HG03095 (cell line): ENCODE results near the gene MAD1L1.
A peak's percentile ranks its signal among the peaks of the same experiment; 100 is the strongest.

Source experiments
- ATAC-seq: cut with Tn5 transposase; IDR thresholded peaks from one replicate; pipeline ENCODE4 v1.9.1; 2021; ENCODE audit warnings: moderate library complexity; ENCODE audit not compliant: unreplicated experiment

Gene MAD1L1

DNA sequence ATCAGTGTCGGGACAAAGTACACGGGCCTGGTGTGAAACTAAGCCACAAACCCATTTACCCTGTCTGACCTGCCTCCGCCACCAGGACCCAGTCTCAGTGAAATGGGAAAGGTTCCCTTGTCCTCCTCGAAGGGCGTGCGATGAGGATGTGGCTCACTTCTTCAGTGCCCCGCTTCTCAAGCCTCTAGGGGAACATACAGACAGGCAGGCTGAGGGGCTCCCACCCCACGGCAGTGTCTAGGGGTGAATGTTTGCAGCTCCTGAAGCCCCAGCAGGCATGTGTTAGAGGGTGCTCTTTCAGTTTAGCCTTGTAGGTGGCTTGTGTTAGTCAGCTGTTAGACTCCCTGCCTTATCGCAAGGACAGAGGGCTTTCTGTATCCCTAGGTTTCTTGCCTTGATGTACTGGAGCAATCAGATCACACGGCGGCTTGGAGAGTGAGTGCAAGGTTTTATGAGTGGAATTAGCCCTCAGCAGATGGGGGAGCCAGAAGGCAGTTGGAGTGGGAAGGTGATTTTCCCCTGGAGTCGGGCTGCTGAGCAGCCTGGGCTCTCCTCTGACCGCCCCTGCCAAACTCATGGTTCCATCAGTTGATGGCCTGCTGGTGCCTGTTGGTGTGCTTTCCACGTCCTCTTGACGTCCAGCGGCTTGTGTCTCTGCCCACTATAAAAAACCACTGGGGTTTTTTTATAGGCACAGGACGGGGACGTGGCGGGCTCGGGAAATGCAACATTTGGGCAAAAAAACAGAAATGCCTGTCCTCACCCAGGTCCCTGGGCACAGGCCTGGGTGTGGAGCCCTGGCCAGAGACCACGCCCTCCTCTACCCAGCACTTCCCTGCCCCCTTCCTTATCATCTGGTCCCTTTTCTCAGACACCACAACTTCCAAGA, 10.0 kb upstream of the MAD1L1 start:
- no peak for ATAC-seq

DNA sequence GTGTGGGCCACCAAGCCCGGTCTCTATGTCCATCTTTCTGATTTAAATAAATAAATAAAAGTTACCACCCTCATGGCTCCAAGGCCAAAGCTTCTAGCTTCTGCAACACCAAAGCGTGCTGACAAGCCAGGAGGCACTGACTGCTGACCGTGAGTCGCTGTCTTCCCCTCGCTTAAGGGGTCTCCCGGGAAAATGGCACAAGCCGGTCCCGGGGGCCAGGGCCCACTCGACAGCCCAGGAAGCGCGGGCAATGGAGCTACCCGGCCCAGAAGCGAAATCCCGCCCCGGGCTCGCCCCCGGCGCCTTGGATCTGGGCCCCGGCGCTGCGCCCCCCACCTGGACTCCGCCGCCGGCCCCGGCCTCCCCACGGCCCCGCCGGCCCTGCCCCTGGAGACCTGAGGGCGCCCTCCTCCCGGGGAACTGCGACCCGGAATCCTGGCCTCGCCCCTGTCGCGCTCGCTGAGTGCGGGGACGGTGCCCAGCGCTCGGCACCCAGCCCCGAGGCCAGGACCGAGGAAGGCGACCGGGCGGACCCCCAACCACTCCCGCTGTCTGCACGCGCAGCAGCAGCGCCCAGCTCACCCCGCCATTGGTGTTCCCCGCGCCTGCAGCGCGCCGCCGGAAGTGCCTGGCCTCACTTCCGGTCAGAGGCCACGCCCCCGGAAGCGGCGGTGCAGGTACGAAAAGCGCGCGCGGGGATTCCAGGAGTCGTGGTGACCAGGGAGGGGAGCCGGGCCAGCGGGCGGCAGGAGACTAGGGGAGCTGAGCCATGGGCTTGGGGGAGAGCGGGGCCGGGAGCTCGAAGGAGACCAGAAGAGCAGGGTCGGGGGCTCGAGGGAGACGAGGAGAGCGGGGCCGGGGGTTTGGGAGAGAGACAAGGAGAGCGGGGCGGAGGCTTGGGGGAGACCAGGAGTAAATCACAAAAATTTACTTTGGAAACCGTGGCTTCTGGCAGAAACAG, 9.1 kb upstream of the MAD1L1 start, which contains the start of the genes MRM2 and NUDT1:
Gene MRM2 (minus strand): TSS at position 626 of the 961 bp plus-strand sequence. CDS start 36 bp downstream, at position 590.
Gene NUDT1 (plus strand): TSS at position 647 of the 961 bp plus-strand sequence. CDS start 2,349 bp downstream, outside the sequence.
- peak; percentile 53 for ATAC-seq

DNA sequence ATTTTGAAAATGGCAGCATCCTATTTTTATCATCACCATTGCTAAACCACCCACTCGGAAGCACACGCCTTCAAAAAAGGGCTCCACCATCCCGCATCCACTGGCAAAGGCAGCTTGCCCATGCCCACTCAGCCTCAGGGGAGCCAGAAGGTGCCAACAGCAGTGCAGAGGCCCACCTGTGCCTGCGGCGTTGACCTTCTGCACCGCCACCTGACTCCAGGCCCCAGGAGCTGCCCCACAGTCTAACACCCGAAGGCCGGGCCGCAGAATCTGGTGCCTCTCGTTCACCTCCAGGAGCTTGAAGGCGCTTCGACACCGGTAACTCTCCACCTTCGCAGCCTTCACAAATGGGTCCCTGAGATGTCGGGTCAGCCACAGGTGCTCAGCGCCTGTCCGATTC, 6.5 kb upstream of the MAD1L1 start:
- ATAC-seq = no peak

DNA sequence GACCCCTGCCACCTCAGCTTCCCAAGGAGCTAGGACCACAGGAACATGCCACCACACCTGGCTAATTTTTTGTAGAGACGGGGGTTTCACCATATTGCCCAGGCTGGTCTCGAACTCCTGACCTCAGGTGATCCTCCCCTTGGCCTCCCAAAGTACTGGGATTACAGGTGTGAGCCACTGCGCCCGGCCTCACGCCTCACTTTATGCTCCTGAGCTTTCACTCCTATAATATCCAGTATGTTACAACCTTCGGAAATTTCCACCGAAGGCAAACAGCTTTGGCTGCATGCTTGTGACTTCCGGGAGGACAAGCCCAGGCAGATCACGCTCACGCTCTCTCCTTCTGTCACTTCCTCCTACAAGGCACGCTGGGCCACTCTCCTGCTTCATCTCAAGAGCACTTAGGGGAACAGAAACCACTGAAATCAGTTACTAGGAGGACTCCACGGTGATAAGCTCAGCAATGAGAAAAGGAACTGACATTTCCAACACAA, 4.4 kb upstream of the MAD1L1 start:
- peak; percentile 61 for ATAC-seq

DNA sequence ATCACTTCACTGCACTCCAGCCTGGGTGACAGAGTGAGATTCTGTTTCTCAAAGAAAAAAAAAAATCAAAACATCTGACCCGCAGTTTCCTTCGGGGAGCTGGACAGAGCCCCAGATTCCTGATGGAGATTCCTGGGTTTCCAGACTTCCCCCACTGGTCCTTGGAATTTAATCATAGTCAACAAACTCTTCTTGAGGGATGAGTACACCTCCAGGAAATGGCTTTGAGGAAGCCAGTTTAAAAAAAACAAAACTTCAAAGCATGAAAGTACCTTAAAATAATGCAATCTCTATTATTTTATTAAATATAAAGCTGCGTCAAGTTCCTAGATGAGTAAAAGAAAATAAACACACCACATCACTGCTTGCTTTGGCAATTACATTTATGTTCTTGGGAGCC, 1.2 kb upstream of the MAD1L1 start:
- ATAC-seq = no peak

DNA sequence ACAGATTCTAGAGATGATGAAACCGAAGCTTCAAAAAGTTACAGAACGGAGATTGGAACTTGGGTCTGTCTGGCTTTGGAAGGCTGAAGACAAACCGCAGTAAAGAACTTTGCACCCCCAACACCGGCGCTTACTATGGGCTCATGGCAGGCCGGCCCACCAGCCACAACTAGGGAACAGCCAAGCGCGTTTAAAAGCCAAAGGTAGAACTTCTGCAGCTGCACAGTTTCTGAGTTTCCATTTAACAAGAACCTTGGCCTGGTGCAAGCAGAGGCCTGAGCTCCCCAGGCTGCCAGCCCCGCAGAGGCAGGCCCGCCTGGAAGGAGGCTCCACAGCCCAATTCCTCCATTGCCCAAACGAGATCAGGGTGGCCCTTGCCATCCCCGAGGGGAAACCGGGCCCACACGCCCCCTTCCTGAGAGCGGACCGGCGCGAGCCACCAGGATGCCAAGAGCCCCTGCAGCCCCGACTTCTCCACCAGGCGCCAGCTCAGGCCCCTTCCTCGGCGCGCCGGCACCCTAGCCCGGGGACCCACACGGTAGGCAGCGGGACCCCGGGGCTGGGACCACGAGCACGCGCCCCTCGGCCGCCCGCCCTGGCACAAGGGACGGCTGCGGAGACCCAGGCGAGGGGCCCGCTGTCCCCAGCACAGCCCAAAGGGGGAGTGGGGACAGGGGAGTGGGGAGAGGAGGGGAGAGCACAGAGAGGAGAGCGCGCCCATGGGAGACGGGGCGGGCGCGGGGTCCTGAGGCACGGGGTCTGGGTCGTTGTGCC, 566 bp downstream of the MAD1L1 start:
- ATAC-seq = peak; percentile 25

DNA sequence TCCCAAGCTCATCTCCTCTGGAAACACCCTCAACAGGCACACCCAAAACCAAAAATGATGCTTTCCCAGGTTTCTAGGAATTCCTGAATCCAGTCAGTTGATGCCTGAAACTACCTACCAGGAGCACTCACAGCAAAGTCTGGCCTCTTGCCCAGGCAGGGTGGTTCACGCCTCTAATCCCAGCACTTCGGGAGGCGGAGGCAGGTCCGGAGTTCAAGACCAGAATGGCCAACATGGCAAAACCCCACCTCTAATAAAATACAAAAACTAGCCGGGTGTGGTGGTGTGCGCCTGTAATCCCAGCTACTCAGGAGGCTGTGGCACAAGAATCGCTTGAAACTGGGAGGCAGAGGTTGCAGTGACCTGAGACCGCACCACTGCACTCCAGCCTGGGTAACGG, 1.9 kb downstream of the MAD1L1 start:
- ATAC-seq = no peak

DNA sequence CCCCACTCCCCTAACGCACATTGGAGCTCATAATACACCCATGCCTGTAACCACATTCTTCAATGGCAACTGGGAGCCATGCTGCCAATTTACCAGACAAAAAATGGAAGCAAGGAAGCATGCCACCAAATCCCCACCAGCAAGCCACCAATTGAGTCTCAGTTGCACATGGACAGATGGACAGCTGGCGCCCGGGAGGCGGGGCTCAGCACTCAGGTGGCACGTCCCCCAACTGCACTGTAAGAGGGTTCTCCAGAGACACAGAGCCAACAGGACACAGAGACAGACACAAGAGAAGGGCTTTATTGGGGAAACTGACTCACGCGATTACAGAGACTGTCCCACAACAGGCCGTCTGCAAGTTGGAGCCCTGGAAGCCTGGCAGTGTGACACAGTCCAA, 2.5 kb downstream of the MAD1L1 start:
- ATAC-seq = no peak

DNA sequence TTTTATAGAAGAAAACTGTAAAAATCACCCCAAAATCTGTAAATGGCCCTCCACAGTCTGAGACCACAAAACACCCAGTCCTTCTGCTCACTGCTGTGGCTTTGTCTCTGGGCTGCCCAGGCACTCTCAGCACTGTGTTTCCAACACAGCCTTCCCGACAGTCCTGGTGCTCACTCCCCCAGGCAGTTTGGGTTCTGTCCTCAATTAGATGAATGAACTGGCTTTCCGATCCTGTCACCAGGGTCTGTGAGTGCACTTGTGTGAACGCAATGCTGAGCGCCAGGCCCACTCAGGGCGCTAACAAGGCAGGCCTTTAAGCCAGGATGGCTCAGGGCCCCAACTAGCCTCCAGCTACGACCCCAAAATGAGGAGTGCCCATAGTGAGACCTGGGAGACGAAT, 3.3 kb downstream of the MAD1L1 start:
- no peak for ATAC-seq

DNA sequence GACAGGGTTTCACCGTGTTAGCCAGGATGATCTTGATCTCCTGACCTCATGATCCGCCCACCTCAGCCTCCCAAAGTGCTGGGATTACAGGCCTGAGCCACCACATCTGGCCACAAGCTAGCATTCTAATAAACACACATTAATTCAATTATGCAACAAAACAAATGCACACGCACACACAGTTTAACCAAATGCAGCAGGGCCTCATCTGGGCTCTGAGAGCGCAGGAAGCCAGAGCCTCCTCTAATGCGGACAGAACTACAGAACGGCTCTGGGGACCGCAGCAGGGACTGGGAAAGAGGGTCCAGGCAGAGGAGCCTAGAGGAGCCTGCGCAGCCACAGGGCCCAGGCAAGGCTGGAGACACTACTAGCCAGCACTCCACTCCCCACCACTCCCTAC, 3.8 kb downstream of the MAD1L1 start:
- no peak for ATAC-seq

DNA sequence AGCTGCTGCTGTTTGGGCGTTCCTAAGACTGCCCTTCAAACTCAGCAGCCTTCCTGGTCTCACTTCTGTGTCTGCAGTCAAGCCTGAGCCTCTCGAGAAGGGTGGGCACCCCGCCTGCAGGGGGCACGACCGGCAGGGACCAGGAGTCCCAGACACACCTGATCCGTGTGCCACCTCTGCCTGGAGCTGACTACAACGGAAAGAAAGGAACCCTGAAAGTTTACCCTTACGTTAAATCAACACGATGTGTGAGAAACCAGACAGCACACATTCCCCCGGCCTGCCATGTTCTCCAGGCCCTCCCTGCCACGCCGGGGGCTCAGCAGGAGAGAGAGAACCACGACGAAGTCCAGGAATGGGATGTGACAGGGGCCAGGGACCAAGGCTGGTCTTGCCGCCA, 5.0 kb downstream of the MAD1L1 start:
- no peak for ATAC-seq

DNA sequence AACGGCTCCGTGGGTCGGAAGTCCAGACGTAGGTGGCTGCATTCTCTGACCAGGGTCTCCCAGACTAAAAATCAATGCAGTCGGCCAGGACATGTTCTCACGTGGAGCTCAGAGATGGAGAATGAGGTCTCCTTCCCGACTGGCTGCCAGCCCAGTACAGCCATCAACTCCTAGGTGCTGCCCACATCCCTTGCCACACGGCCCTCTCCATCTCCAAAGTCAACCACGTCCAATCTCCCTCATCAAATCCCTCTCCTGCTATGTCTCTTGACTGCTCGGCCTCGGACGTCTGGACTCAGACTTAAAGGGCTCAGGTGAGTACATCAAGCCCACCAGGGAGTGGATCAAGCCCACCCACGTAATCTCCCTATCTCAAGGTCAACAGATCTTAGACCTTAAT, 6.9 kb downstream of the MAD1L1 start:
- ATAC-seq = no peak

DNA sequence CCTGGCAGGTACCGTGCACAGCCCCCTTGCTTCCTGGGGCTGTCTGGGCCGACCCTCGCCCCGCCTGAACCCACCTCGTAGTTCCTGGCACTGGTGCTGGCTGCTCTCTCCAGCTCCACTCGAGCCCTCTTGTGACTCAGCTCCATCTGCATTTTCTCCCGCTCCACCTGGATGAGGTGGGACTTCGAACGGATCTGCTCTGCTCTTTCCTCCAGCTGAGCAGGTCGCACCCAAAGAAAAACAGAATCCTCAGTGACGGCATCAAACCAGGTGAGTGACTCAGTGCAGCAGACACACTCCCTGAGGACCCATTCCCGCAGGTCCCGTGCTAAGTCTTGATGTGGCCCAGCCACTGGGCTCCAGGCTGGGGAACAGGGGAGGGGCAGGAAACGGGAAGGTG, 7.4 kb downstream of the MAD1L1 start:
- ATAC-seq = no peak

DNA sequence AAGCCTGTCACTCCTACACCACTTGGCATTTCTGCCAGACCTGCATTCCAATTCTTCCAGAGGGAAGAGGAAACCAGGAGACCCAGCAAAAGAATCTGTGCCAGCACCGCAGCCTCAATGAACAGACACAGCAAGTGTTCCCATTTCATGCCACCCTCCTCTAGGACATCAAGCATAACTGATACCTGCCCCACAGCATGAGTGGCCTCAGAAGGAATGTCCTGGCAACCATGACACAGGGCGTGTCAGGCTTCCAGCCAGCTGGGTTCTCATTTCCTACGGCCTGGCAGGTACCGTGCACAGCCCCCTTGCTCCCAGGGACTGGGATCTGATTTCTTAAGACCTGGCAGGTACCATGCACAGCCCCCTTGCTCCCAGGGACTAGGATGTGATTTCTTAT, 7.8 kb downstream of the MAD1L1 start:
- no peak for ATAC-seq

DNA sequence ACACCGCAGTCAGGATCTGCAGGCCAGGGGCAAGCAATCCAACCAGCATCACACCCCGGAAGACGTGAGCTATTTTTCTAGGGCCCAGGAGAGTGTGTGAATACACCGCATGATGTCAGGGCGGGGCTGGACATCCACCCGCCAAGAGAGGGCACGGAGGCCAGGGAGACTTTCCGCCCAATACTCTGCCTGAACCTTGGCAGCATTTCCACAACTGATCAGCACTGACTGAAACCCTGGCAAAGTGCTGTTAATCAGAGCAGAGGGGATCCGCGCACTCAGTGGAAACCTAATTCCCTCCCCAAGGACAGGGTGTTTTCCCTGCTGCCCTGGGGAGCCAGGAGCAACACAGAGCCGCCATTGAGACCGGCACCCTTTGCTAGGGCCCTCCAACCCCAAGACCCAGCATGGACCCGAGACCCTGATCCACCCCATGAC, 8.2 kb downstream of the MAD1L1 start:
- ATAC-seq = no peak

DNA sequence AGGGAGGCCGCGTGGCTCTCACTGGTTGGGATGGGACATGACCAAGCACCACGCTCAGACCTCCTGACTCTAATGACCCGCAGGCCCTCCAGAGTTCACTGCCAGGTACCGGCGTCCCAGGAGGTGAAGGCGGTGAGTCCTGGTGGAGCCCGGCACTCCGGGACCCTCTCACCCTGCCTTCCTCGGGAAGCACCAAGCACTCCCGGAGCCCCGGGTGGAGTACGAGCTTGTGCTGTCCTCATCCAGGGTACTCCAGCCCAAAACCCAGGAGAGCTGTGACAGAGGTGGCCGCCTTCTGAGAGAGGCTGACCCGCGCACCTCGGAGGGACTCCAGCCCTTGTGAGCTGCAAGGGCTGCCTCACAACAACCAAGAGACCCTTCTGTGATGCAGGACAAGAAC, 9.4 kb downstream of the MAD1L1 start:
- ATAC-seq = no peak

DNA sequence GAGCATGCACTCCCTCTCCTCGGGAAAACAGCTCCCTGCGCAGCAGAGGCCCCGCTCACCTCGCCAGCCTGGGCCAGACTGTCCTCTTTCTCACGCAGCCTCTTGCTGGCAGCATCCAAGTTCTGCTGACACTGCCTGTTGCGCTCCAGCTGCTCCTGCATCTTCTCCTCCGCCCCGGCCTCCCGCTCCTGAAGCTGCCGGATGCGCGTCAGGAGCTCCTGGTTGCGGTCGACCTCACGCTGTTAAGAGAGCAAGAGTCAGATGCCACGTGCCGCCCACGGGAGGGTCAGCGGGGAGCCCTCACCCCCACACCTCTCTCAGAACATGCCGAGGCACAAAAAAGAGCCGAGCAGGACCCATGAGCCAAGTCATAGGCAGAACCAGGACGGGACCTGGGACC, 10.2 kb downstream of the MAD1L1 start:
- no peak for ATAC-seq

DNA sequence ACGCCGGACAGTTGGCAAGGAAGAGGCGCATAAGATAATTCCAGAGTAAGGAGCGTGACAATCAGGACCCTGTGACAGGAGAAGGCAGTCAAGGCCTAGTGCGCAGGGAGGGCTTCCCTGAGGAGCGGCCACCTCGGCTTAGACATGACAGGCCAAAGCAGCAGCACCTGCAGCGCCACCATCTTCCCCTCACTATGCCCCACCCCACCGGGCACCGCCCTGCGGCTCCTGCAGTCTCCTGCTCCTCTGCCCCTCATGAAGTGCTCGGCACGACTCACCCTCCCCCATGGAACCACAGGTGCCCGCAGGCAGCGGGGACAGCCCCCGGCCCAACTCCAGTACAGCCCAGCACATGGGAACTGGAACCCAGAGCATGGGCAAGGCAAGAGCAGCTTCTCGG, 11.8 kb downstream of the MAD1L1 start:
- ATAC-seq = no peak

DNA sequence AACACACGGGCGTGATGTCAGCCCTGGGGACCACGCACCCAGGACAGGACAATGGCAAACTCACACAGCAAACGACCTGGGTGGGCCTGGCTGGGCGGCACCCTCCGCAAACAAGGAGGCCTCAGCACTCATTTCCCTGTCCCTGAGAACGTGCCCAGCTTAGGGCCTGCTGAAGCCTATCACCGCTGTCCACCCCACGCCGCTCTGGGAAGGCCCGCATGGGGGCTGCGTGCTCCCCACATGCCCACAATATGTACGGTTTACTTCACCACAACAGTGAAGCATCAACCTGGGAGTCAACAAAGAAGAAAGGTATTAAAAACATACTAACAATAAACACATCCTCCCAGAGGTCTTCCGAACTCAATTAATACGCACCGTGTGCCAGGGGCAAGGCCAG, 12.2 kb downstream of the MAD1L1 start:
- no peak for ATAC-seq

DNA sequence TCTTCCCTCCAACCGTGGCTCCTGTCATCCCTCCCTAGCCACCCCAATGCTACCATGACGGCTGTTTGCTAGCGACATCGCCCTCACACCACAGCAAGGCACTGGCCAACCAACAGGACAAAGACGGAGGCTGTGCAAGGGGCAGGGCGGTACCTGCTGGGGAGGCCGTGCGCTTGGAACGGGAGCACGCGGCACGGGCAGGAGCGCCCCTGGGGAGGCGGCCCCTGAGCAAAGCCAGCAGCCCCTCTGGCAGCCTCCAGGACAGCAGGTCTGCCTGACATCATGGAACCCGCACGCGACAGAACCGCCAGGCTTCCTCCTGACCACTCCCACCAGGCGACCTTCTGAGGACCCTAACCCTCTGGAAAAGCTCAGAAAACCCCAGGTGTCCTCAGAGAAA, 12.7 kb downstream of the MAD1L1 start:
- no peak for ATAC-seq

DNA sequence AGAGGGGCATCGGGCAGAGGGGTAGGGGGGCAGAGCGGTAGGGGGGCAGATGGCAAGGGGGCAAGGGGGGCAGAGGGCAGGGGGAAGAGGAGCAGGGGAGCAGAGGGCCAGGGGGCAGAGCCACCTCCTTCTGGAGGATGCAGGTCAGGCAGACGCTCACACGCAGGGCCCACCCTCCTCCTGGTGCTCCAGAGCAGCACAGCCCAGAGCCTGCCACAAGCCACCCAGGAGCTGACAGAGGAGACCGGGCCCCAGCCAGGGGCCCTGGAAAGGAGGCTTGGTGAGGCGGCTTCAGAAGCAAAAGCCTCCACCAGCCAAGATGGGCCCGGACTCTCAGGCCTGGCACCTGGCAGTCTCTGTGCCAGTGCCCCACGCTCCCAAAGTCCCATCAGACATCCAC, 13.1 kb downstream of the MAD1L1 start:
- ATAC-seq = no peak
